Fibroblast of the aortic adventitia (primary cell): ENCODE data around the gene CNGB1. TPM values are rescaled to one million over a fixed set of nuclear protein-coding genes. Genes with fewer than 3 reads are reported as not detected.

Experiments used
- DNase-seq: peaks from one replicate; pipeline ENCODE4 v3.0.0-alpha.2; 2010; ENCODE audit warnings: low read depth
- H3K4me3 ChIP-seq: 2 replicates; pipeline ENCODE4 v1.5.1; 2011; ENCODE audit warnings: low read depth, mild to moderate bottlenecking, control low read depth, low read length, moderate library complexity
- total RNA-seq: library from RNA; depleted of rRNA; stranded (reverse); fragments of >200 nt; gene quantifications from 2 replicates; pipeline ENCODE4 v1.2.3, GENCODE V29; 2012; ENCODE audit warnings: low replicate concordance
- TF ChIP-seq, protein P1 (sequence below): IDR thresholded peaks from 2 replicates; pipeline ENCODE4 v1.5.1; 2011; ENCODE audit warnings: mild to moderate bottlenecking, low read length, control low read depth, inconsistent platforms; ENCODE audit not compliant: insufficient read depth

CNGB1 gene
- total RNA-seq, 1 donor = not detected

DNA sequence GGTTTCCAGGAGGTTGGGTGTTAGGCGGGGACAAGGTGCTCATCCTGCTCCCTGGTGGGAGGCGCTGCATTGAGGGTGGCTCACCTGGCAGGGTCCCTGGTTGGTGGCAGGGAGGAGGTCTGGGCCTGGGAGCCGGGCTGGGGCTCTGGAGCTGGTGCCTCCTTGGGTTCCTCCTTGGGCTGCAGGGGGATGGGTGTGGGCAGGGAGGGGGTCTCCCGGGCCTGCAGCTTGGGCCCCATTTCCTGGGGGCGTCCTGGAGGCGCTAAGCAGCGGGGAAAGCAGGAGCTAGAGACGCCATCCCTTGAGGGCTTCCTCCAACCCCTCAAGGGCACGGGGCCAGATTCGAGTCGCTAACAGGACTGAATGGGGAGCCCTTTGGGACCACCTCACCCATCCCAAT lies 11.1 kb downstream of the CNGB1 start:
- DNase-seq = no peak
- no peak overlapping the region for H3K4me3 ChIP-seq
- TF ChIP-seq, protein P1, sequence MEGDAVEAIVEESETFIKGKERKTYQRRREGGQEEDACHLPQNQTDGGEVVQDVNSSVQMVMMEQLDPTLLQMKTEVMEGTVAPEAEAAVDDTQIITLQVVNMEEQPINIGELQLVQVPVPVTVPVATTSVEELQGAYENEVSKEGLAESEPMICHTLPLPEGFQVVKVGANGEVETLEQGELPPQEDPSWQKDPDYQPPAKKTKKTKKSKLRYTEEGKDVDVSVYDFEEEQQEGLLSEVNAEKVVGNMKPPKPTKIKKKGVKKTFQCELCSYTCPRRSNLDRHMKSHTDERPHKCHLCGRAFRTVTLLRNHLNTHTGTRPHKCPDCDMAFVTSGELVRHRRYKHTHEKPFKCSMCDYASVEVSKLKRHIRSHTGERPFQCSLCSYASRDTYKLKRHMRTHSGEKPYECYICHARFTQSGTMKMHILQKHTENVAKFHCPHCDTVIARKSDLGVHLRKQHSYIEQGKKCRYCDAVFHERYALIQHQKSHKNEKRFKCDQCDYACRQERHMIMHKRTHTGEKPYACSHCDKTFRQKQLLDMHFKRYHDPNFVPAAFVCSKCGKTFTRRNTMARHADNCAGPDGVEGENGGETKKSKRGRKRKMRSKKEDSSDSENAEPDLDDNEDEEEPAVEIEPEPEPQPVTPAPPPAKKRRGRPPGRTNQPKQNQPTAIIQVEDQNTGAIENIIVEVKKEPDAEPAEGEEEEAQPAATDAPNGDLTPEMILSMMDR = no peak

DNA sequence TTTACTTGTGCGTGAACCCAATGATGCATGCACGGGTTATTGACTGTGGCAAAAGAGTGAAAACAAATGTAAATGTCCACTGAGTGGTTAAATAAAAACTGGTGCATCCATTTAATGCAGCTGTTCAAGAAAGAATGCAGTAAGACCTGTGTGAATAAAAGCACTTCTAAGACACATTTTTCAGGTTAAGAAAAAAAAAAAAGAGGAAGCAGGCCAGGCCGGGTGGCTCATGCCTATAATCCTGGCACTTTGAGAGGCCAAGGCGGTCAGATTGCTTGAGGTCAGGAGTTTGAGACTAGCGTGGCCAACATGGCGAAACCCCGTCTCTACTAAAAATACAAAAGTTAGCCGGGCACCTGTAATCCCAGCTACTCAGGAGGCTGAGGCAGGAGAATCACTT lies 11.8 kb downstream of the CNGB1 start:
- H3K4me3 ChIP-seq = no peak overlapping the region
- TF ChIP-seq, protein P1 = no peak
- no peak for DNase-seq

GRCh38 chr16:57958544-57958943 lies 12.4 kb downstream of the CNGB1 start:
- H3K4me3 ChIP-seq = no peak overlapping the region
- no peak for DNase-seq
- TF ChIP-seq, protein P1 = no peak

GRCh38 chr16:57957673-57958392 lies 13.1 kb downstream of the CNGB1 start:
- no peak overlapping the region for H3K4me3 ChIP-seq
- TF ChIP-seq, protein P1 = no peak
- no peak for DNase-seq

- no peak for DNase-seq
- TF ChIP-seq, protein P1 = no peak
- H3K4me3 ChIP-seq = no peak overlapping the region
Observed at GRCh38 chr16:57956924-57957672, 13.8 kb downstream of the CNGB1 start.

DNA sequence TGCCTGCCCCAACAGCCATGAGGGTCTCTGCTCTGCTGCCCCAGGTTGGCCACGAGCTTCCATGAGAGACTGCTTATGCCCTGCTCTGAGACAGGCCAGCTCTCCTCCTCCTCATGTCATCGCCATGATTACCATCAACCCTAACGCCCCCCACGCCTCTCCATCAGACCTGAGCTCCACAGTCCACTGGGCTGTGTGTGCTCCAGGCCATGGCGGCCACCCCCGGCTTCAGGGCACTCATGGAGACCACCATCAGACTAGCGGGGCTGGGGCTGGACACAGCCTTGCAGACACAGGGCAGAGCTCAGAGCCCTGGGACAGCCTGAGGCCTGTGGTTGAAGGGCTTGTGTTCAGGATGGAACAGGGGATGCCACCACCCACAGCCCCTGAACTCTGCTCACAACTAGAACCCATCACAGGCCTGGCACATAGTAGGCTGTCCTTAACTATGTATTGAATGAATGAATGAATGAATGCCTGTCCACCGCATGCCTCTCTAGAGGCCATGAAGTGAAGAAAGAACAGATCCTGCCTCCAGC lies 14.6 kb downstream of the CNGB1 start:
- DNase-seq = no peak
- no peak overlapping the region for H3K4me3 ChIP-seq
- TF ChIP-seq, protein P1 = no peak
